ENCODE measurements around the gene TM9SF4.
A peak's percentile ranks its signal among the peaks of the same experiment; 100 is the strongest.

Gene TM9SF4

DNA sequence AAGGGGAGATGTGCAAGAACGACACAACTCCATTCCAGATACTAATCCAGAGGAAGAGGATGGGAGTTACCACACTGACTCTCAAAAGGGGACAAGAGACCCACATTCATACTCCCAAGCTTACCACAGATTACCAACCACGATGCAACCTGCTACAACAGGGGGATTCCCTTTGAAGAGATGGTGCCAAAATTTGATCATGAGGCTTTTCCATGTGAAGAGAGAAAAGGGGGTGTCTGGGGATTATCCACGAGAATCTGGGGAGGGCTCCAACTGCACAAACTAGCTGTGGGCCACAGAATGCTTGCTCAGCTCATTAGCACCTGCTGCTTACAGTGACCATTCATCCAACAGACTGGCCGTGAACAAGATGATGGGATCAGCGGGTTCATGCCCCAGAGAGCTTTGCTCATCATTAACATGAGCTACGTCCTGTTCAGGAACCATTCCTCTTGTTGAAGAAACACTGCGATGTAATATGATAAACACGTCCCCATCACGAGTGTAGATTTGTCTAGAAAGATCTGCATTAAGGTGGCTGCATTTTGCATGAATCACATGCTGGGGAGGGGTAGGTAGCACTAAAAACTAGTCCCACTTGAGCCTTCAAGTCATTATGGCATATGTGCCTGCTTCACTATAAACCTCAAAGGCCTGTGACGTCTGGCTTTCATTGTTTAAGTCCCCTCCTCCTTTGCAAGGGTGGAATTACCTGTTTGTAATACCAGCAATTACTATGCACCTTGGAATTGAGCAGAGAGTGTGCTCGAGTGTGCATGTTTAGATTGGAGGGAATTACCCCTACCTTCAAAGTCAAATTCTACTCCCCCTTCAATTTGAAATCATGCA, 94.1 kb downstream of the TM9SF4 start:
- TF ChIP-seq, protein P1, sequence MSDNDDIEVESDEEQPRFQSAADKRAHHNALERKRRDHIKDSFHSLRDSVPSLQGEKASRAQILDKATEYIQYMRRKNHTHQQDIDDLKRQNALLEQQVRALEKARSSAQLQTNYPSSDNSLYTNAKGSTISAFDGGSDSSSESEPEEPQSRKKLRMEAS (IDR thresholded peaks at IDR 0.05; ENCODE audit: low read depth, low read length), result no peak
- TF ChIP-seq, protein P2, sequence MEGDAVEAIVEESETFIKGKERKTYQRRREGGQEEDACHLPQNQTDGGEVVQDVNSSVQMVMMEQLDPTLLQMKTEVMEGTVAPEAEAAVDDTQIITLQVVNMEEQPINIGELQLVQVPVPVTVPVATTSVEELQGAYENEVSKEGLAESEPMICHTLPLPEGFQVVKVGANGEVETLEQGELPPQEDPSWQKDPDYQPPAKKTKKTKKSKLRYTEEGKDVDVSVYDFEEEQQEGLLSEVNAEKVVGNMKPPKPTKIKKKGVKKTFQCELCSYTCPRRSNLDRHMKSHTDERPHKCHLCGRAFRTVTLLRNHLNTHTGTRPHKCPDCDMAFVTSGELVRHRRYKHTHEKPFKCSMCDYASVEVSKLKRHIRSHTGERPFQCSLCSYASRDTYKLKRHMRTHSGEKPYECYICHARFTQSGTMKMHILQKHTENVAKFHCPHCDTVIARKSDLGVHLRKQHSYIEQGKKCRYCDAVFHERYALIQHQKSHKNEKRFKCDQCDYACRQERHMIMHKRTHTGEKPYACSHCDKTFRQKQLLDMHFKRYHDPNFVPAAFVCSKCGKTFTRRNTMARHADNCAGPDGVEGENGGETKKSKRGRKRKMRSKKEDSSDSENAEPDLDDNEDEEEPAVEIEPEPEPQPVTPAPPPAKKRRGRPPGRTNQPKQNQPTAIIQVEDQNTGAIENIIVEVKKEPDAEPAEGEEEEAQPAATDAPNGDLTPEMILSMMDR (IDR thresholded peaks at IDR 0.05; ENCODE audit: low read depth, low read length), result no peak
- TF ChIP-seq MYC (IDR thresholded peaks at IDR 0.05; ENCODE audit: low read depth, low read length), result no peak
- no peak for TF ChIP-seq POLR2A (IDR thresholded peaks at IDR 0.05; ENCODE audit: extremely low read depth, insufficient read length)
- DNase-seq (ENCODE audit: low read depth), result no peak
- peak overlapping the region; percentile 93 for H3K4me3 ChIP-seq (ENCODE audit: low read depth, low read length)

DNA sequence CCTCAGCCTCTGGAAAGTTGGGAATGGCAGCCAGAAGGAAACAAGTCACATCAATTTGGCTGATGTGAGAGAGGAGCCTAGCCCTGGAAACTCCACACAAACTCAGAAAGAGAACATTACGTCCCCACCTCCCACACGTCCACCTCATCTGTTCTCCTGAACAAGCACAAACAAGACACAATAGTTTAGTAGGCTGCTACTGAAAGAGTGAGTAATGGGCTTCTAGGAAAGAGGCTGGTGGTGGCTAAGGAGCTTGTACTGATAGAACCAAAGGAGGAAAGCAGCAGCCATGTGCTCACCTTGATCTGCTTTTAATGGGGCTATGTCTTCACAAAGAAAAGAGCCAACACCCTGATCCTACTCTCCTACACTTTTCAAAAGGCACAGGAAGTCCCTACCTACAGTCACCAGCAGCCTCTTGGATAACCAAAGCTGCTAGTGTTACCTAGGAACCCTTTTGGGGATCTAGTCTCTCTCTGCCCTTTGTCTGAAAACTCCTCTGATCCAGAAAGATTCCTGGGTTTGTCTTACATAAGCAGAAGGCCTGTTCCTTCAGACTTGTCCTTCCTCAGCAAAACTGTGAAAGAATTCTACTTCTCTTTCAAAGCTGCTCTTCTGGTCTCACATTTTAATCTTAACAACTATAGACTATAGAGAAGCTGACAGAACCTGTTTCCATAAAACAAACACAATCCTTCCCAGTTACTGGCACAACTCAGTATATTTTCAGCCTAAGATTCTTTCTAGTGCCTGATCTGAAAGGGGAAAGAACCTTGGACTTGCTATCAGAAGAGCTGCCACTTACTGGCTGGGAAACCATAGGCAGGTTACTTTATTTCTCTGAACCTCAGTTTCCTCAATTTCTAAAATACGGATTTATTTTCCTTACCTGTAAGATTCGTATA, 94.9 kb downstream of the TM9SF4 start:
- TF ChIP-seq POLR2A (IDR thresholded peaks at IDR 0.05; ENCODE audit: extremely low read depth, insufficient read length), result no peak
- TF ChIP-seq, protein P2 (IDR thresholded peaks at IDR 0.05; ENCODE audit: low read depth, low read length), result no peak
- TF ChIP-seq, protein P1 (IDR thresholded peaks at IDR 0.05; ENCODE audit: low read depth, low read length), result no peak
- no peak for TF ChIP-seq MYC (IDR thresholded peaks at IDR 0.05; ENCODE audit: low read depth, low read length)
- peak overlapping the region; percentile 93 for H3K4me3 ChIP-seq (ENCODE audit: low read depth, low read length)
- DNase-seq (ENCODE audit: low read depth), result no peak

DNA sequence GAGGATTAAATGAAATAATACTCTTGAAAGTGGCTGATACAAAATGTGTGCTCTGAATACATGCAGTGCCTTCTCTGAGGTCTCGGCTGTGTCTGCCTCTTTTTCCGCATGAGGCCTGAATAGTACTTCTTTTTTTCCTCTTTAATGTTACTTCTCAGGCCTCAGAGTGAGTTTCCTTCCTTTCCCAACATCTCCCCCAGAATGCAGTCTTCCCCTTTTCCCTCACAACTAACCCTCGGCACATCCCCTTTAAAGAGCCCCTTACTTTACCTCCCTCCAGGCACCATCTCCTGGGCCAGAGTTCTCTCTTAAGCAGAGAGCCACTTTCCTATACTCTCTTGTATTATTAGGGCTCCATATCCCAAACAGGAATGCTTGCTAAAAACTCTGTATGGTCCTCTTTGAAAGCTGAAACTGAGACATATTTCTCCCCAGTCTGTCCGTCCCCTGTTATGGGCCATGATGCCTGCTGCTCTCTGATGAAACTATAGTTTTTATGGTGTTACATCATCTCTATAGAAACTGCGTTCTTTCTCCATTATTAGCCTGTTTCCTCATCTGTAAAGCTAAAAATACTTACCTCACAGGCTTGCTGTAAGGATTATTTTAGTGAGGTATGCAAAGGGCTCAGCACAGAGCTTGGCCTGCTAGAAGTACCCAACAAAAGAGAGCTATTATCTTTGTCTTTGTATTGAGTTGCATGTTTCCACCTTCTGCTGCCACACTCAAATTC, 95.8 kb downstream of the TM9SF4 start:
- H3K4me3 ChIP-seq (ENCODE audit: low read depth, low read length), result peak overlapping the region; percentile 93
- TF ChIP-seq MYC (IDR thresholded peaks at IDR 0.05; ENCODE audit: low read depth, low read length), result no peak
- TF ChIP-seq, protein P2 (IDR thresholded peaks at IDR 0.05; ENCODE audit: low read depth, low read length), result no peak
- TF ChIP-seq, protein P1 (IDR thresholded peaks at IDR 0.05; ENCODE audit: low read depth, low read length), result no peak
- no peak for TF ChIP-seq POLR2A (IDR thresholded peaks at IDR 0.05; ENCODE audit: extremely low read depth, insufficient read length)
- DNase-seq (ENCODE audit: low read depth), result peak; percentile 80

DNA sequence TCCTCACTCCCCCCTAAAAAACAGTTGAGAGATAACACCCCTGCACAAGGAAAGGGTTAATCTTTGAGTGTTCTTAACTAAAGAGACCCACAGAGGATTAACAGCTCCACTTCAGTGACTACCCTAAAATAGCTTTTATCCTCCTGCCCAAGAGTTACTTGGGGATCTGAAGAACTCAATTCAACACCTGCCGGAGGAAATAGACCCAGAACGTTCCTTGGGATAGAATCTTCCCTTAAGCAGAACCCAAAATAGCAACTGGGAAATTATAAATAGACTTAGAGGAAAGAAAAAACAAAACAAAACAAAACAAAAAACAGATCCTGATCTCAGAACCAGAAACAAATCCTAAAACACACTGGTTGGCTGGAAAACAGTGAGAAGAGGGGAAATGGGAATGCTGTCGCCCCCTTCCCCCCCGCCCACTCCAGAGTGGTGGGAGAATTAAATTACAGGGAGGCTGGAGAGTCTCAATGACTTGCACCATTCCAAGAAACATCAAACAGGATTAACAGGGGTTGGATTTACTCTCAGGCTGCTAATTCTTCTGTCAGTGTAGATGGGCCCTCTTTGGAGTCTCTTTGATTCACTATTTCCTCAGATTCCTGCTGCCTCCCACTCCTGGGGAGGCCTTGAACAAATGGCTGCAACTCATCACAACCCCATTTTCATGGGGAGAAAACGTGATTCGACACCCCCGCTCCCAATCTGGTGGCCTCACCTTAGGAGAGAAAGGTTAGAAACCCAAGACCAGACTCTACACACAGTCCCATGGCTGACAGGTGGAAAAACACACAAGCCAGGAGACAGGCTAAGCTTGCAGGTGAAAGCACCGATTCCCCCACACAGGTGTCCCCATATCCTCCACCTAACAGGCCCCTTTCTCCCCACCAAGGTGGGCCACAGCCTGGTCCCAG, 96.6 kb downstream of the TM9SF4 start:
- no peak for DNase-seq (ENCODE audit: low read depth)
- peak overlapping the region; percentile 93 for H3K4me3 ChIP-seq (ENCODE audit: low read depth, low read length)
- TF ChIP-seq POLR2A (IDR thresholded peaks at IDR 0.05; ENCODE audit: extremely low read depth, insufficient read length) (no peak), MYC (IDR thresholded peaks at IDR 0.05; ENCODE audit: low read depth, low read length) (no peak)
- TF ChIP-seq, protein P1 (IDR thresholded peaks at IDR 0.05; ENCODE audit: low read depth, low read length), result no peak

DNA sequence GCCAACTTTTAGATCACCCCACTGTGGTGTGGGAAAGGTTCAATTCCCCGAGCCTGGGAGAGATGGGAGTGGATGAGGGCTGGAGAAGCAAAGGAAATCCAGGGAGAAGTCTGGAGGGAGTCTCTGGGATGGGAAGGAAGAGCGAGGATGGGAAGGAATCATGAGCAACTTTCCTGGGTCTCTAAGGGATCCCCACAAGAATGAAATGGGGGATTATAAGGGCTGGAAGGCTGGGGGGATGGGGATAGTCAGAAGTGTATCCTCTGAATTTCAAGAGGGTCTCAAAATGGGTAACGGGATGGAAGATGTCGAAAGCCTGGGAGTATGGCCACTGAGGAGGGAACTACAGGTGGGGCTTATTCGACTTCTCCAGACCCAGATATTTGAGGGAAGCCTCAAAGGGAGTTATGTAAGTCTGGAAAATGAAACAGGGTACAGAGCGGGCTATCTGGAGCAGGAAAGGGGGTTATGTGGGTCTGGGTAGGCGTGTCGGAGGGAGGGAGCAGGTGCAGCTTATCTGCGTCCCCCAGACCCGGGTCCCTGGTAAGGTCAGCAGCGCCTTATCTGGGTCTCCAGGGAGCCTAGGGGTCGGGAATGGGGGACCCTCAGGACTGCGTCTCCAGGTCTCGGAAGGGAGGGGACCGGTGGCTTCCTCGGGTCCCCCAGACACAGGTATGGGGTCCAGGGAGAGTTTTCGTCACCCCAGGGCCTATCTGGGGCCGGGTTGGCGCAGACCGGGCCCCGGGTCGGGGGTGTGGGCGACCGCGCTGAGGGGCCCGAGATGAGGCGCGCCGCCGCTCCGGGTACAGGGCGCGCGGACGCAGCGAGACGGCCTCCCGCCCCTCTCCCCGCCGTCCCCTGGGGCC, 97.5 kb downstream of the TM9SF4 start:
- TF ChIP-seq, protein P2 (IDR thresholded peaks at IDR 0.05; ENCODE audit: low read depth, low read length), result no peak
- TF ChIP-seq MYC (IDR thresholded peaks at IDR 0.05; ENCODE audit: low read depth, low read length), result no peak
- TF ChIP-seq, protein P1 (IDR thresholded peaks at IDR 0.05; ENCODE audit: low read depth, low read length), result no peak
- no peak for TF ChIP-seq POLR2A (IDR thresholded peaks at IDR 0.05; ENCODE audit: extremely low read depth, insufficient read length)
- peak overlapping the region; percentile 93 for H3K4me3 ChIP-seq (ENCODE audit: low read depth, low read length)
- peak; percentile 47 for DNase-seq (ENCODE audit: low read depth)

All from NB4 (cell line).